Measurements from ENCODE around the gene RSU1. TPM values are rescaled to one million over a fixed set of nuclear protein-coding genes. Genes with fewer than 3 reads are reported as not detected.

Gene RSU1
- total RNA-seq, 1 donor = 94.1 TPM

- Histone ChIP-seq H4K20me1 (ENCODE audit: insufficient read depth, low read length) (no peaks in the 10 kb centered on the region), H3K36me3 (ENCODE audit: insufficient read depth, low read length) (no peaks in the 10 kb centered on the region), H3K4me2 (ENCODE audit: insufficient read depth, low read length) (no peak overlapping the region), H2AFZ (ENCODE audit: low read length) (no peak overlapping the region), H3K27me3 (ENCODE audit: insufficient read depth, low read length) (no peaks in the 10 kb centered on the region), H3K79me2 (ENCODE audit: insufficient read depth, low read length) (no peaks in the 10 kb centered on the region), H3K9me3 (ENCODE audit: low read depth, low read length) (no peaks in the 10 kb centered on the region), H3K4me1 (ENCODE audit: insufficient read depth, low read length) (peaks cover 5% of the 10 kb centered on the region), H3K27ac (ENCODE audit: low read depth, low read length) (no peak overlapping the region), H3K4me3 (ENCODE audit: insufficient read depth, low read length) (no peak overlapping the region)
- TF ChIP-seq, protein P1, sequence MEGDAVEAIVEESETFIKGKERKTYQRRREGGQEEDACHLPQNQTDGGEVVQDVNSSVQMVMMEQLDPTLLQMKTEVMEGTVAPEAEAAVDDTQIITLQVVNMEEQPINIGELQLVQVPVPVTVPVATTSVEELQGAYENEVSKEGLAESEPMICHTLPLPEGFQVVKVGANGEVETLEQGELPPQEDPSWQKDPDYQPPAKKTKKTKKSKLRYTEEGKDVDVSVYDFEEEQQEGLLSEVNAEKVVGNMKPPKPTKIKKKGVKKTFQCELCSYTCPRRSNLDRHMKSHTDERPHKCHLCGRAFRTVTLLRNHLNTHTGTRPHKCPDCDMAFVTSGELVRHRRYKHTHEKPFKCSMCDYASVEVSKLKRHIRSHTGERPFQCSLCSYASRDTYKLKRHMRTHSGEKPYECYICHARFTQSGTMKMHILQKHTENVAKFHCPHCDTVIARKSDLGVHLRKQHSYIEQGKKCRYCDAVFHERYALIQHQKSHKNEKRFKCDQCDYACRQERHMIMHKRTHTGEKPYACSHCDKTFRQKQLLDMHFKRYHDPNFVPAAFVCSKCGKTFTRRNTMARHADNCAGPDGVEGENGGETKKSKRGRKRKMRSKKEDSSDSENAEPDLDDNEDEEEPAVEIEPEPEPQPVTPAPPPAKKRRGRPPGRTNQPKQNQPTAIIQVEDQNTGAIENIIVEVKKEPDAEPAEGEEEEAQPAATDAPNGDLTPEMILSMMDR (IDR thresholded peaks at IDR 0.05; ENCODE audit: extremely low read depth, low read depth, low read length) = no peak
- no peak for DNase-seq (ENCODE audit: insufficient read length, low spot score, missing footprints)
Observed at GRCh38 chr10:16857419-16857818, 40.2 kb upstream of the RSU1 start.

DNA sequence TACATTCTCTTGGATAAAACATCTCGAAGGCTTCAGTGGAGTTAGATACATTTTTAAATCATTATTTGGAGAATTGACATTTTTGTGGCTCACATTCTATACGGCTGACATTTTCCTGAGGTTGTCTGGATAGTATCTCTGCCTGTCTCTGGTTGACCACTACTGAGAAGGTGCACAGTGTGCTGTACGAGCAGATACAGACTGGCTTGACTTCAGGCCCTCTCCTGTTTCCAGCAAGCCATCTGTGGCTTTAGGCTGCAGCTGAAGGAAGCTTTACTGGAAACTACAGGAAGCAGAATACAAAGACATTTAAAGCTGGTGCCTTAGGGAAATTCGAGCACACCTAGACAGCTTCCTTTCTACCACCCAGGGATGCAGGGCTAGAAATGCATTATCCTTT, 39.3 kb upstream of the RSU1 start:
- no peaks in the 10 kb centered on the region for H3K79me2 ChIP-seq (ENCODE audit: insufficient read depth, low read length)
- no peak overlapping the region for H3K4me3 ChIP-seq (ENCODE audit: insufficient read depth, low read length)
- no peaks in the 10 kb centered on the region for H3K36me3 ChIP-seq (ENCODE audit: insufficient read depth, low read length)
- no peaks in the 10 kb centered on the region for H4K20me1 ChIP-seq (ENCODE audit: insufficient read depth, low read length)
- H3K4me2 ChIP-seq (ENCODE audit: insufficient read depth, low read length) = no peak overlapping the region
- no peaks in the 10 kb centered on the region for H3K27me3 ChIP-seq (ENCODE audit: insufficient read depth, low read length)
- no peaks in the 10 kb centered on the region for H3K9me3 ChIP-seq (ENCODE audit: low read depth, low read length)
- no peak overlapping the region for H3K27ac ChIP-seq (ENCODE audit: low read depth, low read length)
- peaks cover 5% of the 10 kb centered on the region for H3K4me1 ChIP-seq (ENCODE audit: insufficient read depth, low read length)
- no peak overlapping the region for H2AFZ ChIP-seq (ENCODE audit: low read length)
- TF ChIP-seq, protein P1 (IDR thresholded peaks at IDR 0.05; ENCODE audit: extremely low read depth, low read depth, low read length) = no peak
- DNase-seq (ENCODE audit: insufficient read length, low spot score, missing footprints) = no peak

DNA sequence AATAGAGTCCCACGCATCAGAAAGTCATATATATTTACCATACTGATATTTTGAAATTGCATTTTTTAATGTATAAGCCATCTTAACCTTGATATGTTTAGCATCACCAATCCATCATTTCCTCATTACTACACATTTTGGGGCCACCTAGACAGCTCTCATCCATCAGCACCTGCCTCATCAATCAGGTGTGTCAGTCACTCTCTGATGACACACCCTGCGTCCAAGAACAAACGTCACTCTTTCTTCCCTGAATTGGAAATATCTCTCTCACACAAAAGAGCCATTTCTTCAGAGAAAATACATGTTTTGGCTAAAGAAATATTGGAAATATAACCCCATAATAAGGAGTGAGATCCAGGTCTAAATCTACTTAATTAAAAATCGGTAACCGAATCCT, 38.9 kb upstream of the RSU1 start:
- TF ChIP-seq, protein P1 (IDR thresholded peaks at IDR 0.05; ENCODE audit: extremely low read depth, low read depth, low read length) = no peak
- H2AFZ ChIP-seq (ENCODE audit: low read length) = no peak overlapping the region

GRCh38 chr10:16854623-16855022, 37.4 kb upstream of the RSU1 start:
- Histone ChIP-seq H3K27me3 (ENCODE audit: insufficient read depth, low read length) (no peaks in the 10 kb centered on the region), H3K27ac (ENCODE audit: low read depth, low read length) (no peak overlapping the region), H3K9me3 (ENCODE audit: low read depth, low read length) (no peaks in the 10 kb centered on the region), H3K4me2 (ENCODE audit: insufficient read depth, low read length) (no peak overlapping the region), H4K20me1 (ENCODE audit: insufficient read depth, low read length) (no peaks in the 10 kb centered on the region), H3K36me3 (ENCODE audit: insufficient read depth, low read length) (no peaks in the 10 kb centered on the region), H2AFZ (ENCODE audit: low read length) (no peak overlapping the region), H3K4me3 (ENCODE audit: insufficient read depth, low read length) (no peak overlapping the region), H3K4me1 (ENCODE audit: insufficient read depth, low read length) (peaks cover 5% of the 10 kb centered on the region), H3K79me2 (ENCODE audit: insufficient read depth, low read length) (no peaks in the 10 kb centered on the region)
- DNase-seq (ENCODE audit: insufficient read length, low spot score, missing footprints) = no peak
- TF ChIP-seq, protein P1 (IDR thresholded peaks at IDR 0.05; ENCODE audit: extremely low read depth, low read depth, low read length) = no peak

More for the DNA sequence above, 38.9 kb upstream of the RSU1 start:
- Histone ChIP-seq H3K4me2 (ENCODE audit: insufficient read depth, low read length) (no peak overlapping the region), H3K36me3 (ENCODE audit: insufficient read depth, low read length) (no peaks in the 10 kb centered on the region), H3K79me2 (ENCODE audit: insufficient read depth, low read length) (no peaks in the 10 kb centered on the region), H3K9me3 (ENCODE audit: low read depth, low read length) (no peaks in the 10 kb centered on the region), H3K27me3 (ENCODE audit: insufficient read depth, low read length) (no peaks in the 10 kb centered on the region), H3K4me3 (ENCODE audit: insufficient read depth, low read length) (no peak overlapping the region), H3K27ac (ENCODE audit: low read depth, low read length) (no peak overlapping the region), H4K20me1 (ENCODE audit: insufficient read depth, low read length) (no peaks in the 10 kb centered on the region), H3K4me1 (ENCODE audit: insufficient read depth, low read length) (peaks cover 5% of the 10 kb centered on the region)
- no peak for DNase-seq (ENCODE audit: insufficient read length, low spot score, missing footprints)
